Choroid plexus epithelial cell (primary cell): ENCODE results near the gene DNAH12.
"Not testable (repeated sequence)": the region's sequence is repeated elsewhere in the genome, so short reads cannot be mapped to it uniquely, and the experiment has no call there.

Experiments
- DNase-seq: peaks from one replicate; pipeline ENCODE4 v3.0.0-alpha.2; 2010; ENCODE audit warnings: low read depth
- H3K4me3 ChIP-seq: 2 replicates; pipeline ENCODE4 v1.5.1; 2011; ENCODE audit warnings: low read depth, mild to moderate bottlenecking, control low read depth, low read length, moderate library complexity
- TF ChIP-seq, protein P1 (sequence below): conservative IDR thresholded peaks from 2 replicates; pipeline ENCODE4 v1.5.1; 2011; ENCODE audit warnings: low read depth, mild to moderate bottlenecking, control low read depth, inconsistent platforms, low read length, moderate library complexity

Gene DNAH12

DNA sequence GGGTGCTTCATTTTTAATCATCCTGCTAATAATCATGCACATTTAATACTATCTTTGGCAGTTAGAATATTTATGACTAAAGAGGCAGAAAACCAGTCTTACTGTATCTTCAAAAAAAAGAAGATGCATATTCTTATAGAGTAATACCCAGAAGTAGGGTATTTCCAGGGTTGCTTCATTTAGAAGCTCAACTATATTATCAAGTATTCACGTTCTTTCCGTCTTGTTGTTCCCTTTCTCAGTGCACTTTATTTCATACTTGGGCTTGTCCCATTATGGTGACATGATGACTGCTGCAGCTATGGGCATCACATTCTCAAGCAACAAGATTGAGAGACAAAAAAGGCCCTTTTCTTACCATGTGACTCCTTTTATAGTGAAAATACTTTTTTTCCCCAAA, 154.9 kb downstream of the DNAH12 start:
- TF ChIP-seq, protein P1, sequence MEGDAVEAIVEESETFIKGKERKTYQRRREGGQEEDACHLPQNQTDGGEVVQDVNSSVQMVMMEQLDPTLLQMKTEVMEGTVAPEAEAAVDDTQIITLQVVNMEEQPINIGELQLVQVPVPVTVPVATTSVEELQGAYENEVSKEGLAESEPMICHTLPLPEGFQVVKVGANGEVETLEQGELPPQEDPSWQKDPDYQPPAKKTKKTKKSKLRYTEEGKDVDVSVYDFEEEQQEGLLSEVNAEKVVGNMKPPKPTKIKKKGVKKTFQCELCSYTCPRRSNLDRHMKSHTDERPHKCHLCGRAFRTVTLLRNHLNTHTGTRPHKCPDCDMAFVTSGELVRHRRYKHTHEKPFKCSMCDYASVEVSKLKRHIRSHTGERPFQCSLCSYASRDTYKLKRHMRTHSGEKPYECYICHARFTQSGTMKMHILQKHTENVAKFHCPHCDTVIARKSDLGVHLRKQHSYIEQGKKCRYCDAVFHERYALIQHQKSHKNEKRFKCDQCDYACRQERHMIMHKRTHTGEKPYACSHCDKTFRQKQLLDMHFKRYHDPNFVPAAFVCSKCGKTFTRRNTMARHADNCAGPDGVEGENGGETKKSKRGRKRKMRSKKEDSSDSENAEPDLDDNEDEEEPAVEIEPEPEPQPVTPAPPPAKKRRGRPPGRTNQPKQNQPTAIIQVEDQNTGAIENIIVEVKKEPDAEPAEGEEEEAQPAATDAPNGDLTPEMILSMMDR, result no peak
- no peak for DNase-seq
- no peak overlapping the region for H3K4me3 ChIP-seq

DNA sequence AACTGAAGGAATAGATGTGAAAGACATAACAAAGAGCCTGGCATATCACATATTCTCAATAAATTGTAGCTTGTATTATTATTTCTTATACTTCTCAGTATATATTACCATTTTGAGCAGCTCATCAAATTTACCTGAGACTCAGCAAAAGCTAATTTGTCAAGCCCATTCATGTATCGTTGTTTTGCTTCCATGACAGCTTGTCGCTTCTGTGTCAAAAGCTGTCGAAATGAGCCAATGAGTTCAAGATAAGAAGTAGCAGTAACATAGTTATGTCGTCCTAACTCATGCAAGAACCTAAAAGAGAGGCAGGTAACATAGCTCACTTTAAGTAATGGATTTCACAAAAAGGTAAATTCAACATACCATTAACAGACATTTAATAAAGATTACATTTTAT, 157.8 kb downstream of the DNAH12 start:
- TF ChIP-seq, protein P1, result no peak
- H3K4me3 ChIP-seq, result no peak overlapping the region
- no peak for DNase-seq

DNA sequence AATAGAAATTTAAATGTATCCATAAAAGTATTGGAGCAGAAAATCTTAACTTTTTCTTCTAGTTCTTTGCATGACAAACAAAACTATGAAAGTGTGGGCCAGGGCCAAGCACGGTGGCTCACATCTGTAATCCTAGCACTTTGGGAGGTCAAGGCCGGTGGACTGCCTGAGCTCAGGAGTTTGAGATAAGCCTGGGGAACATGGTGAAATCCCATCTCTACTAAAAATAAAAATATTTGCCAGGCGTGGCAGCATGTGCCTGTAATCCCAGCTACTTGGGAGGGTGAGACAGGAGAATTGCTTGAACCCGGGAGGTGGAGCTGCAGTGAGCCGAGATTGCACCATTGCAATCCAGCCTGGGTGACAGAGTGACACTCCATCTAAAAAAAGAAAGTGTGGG, 158.6 kb downstream of the DNAH12 start:
- H3K4me3 ChIP-seq, result no peak overlapping the region
- DNase-seq, result no peak
- TF ChIP-seq, protein P1, result no peak

DNA sequence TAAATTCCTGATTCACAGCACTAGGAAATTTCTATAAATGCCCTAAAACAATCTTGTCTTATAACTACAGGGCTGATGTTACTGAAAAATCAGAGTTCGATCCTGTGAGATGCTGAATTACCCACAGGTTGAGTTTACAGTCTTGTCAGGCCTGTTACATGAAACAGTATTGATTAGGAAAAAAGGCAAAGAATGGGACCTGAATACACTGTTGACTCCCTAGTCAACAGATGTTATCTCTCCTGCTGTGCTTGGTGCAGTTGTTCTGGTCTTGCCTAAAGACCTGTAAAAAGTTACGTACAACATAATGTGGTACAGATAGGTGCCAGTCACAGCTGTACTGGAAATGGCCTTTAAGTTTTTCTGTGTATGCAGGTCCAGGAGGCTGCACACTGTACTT, 160.3 kb downstream of the DNAH12 start:
- H3K4me3 ChIP-seq, result no peak overlapping the region
- TF ChIP-seq, protein P1, result no peak
- no peak for DNase-seq

DNA sequence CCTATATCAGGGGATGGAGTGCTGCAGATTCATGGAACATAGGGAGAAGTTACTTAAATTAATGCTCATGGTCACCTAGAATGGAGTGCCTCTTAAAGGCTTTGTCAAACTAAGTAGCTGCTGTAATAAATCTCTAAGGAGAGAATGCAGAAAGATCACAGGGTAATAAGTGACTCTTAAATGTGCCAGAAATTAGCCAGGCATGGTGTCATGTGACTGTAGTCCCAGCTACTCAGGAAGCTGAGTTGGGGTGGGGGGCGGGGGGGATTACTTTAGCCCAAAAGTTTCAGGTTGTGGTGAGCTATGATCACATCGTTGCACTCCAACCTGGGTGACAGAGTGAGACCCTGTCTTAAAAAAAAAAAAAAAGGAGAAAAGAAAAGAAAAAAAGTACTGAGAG, 160.7 kb downstream of the DNAH12 start:
- no peak overlapping the region for H3K4me3 ChIP-seq
- no peak for DNase-seq
- TF ChIP-seq, protein P1, result no peak

DNA sequence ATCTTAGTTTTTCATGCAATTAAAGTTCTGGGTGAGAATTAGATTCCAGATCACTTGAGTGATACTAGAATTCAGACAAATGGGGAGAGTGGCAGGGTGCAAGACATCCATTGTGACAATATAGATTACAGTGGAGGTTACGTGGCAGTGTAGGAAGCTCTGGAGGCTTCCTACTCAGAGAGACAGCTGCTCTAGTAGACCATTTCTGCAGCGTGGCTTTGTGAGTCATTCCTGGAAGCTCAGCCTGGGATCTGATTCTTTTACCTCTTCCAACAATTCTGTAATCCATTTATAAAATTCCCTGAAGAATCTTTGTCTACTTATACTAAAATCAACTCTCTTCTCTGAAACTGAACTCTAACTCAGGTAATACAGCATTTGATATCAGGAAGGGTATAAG, 161.2 kb downstream of the DNAH12 start:
- no peak overlapping the region for H3K4me3 ChIP-seq
- DNase-seq, result peak; percentile 6
- TF ChIP-seq, protein P1, result no peak

DNA sequence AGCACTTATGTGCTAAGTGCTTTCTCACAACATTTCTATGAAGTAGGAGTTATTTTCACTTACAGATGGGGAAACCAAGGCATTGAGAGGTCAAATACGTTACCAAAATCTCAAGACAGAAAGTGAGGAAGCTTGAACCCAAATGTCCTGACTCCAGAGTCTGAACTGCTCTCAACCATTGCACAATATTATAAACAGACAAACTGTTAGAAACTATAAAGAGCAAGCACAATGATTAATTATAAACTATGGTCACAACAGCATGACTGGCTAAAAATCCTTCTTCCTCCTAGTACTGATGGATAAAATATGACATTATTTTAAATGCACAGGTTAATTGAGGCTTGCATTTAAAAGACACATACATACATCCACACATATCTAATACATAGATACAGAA, 173.8 kb downstream of the DNAH12 start:
- TF ChIP-seq, protein P1, result no peak
- DNase-seq, result no peak
- no peak overlapping the region for H3K4me3 ChIP-seq

DNA sequence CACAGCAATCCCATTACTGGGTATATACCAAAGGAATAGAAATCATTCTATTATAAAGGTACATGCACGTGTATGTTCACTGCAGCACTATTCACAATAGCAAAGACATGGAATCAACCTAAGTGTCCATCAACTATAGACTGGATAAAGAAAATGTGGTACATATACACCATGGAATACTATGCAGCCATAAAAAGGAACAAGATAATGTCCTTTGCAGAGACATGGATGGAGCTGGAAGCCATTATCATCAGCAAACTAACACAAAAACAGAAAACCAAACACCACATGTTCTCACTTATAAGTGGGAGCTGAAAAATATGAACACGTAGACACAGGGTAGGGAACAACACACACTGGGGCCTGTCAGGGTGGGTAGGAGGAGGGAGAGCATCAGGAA, 179.1 kb downstream of the DNAH12 start:
- H3K4me3 ChIP-seq, DNase-seq: not testable (repeated sequence)

DNA sequence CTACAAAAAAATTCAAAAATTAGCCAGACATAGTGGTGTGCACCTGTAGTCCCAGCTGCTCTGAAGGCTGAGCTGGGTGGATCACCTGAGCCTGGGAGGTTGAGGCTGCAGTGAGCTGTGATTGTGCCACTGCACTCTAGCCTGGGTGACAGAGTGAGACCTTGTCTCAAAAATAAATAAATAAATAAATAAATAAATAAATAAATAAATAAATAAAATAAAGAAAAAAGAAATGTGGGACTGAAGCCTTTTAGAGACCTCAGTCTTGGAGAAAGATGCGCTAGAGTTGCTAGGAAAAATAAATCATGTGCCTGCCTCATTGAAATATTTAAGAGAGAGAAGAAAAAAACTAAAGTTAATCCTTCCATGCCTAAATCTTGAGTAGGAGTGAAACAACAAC, 187.9 kb downstream of the DNAH12 start:
- DNase-seq, H3K4me3 ChIP-seq: not testable (repeated sequence)
